CD4-positive, alpha-beta T cell (primary cell): ENCODE data around the gene STK32B. TPM values are rescaled to one million over a fixed set of nuclear protein-coding genes. Genes with fewer than 3 reads are reported as not detected.

Experiments used
- ATAC-seq: fragments of 200-7000 bp; cut with Tn5 transposase; one replicate; pipeline ENCODE4 v1.10.0; 2022; ENCODE audit warnings: mild to moderate bottlenecking; ENCODE audit not compliant: poor library complexity
- CTCF ChIA-PET: fragments of 350-600 bp; sonication (Branson Sonifier 250); formaldehyde crosslinking; loops from one replicate; lab custom pipeline; 2021; ENCODE audit warnings: antibody characterized with exemption, inconsistent platforms; lab: Charles Lee
- POLR2A ChIA-PET: fragments of 350-600 bp; sonication (Branson Sonifier 250); formaldehyde crosslinking; loops from one replicate; lab custom pipeline; 2021; ENCODE audit warnings: antibody characterized with exemption, inconsistent platforms; lab: Charles Lee
- DNase-seq, 14 experiments: peaks; one replicate each; pipeline ENCODE4 v3.0.0-alpha.2; 2013 to 2020; ENCODE audit warnings: mixed read lengths in 2 of 14
- H3K27ac ChIP-seq, 2 donors: one replicate each; pipeline versions ENCODE4 v1.5.1 to v1.7.0; 2013; ENCODE audit warnings: low read length in 2 of 2, low read depth in 1 of 2, mild to moderate bottlenecking in 1 of 2
- H3K27me3 ChIP-seq, 2 experiments: 1 replicate in 1 of 2; 2 replicates in 1 of 2; pipeline versions ENCODE4 v1.6.1 to v1.7.0; 2013; ENCODE audit warnings: low read length in 2 of 2, control low read depth in 1 of 2, mild to moderate bottlenecking in 1 of 2, moderate library complexity in 1 of 2; ENCODE audit not compliant: insufficient read depth in 2 of 2, control insufficient read depth in 1 of 2
- H3K36me3 ChIP-seq: one replicate; pipeline ENCODE4 v1.6.1; 2013; ENCODE audit warnings: low read length, control low read depth; ENCODE audit not compliant: insufficient read depth
- H3K4me1 ChIP-seq: one replicate; pipeline ENCODE4 v1.6.1; 2013; ENCODE audit warnings: low read length, control low read depth; ENCODE audit not compliant: insufficient read depth
- H3K4me3 ChIP-seq: one replicate; pipeline ENCODE4 v1.5.1; 2013; ENCODE audit warnings: mild to moderate bottlenecking, low read length, moderate library complexity
- H3K9me3 ChIP-seq, 2 experiments: 1 replicate in 1 of 2; 2 replicates in 1 of 2; pipeline versions ENCODE4 v1.6.1 to v1.7.0; 2013; ENCODE audit warnings: low read length in 2 of 2, mild to moderate bottlenecking in 2 of 2, control low read depth in 1 of 2, moderate library complexity in 1 of 2; ENCODE audit not compliant: control insufficient read depth in 1 of 2, insufficient read depth in 1 of 2
- H3K27ac Mint-ChIP-seq: one replicate; pipeline ENCODE4 v1.8.0; 2020; ENCODE audit warnings: mixed read lengths
- H3K27me3 Mint-ChIP-seq: one replicate; pipeline ENCODE4 v1.8.0; 2021; ENCODE audit warnings: mixed read lengths
- H3K36me3 Mint-ChIP-seq: one replicate; pipeline ENCODE4 v1.8.0; 2021; ENCODE audit warnings: low read depth, mixed read lengths
- H3K4me1 Mint-ChIP-seq: one replicate; pipeline ENCODE4 v1.8.0; 2021; ENCODE audit warnings: low read depth, mixed read lengths
- H3K4me3 Mint-ChIP-seq: one replicate; pipeline ENCODE4 v1.8.0; 2020; ENCODE audit warnings: mild to moderate bottlenecking, mixed read lengths
- H3K9me3 Mint-ChIP-seq: one replicate; pipeline ENCODE4 v1.8.0; 2020; ENCODE audit warnings: mixed read lengths
- CTCF ChIP-seq: fragments of 200-600 bp; IDR thresholded peaks from one replicate; pipeline ENCODE4 v1.8.0; 2022; ENCODE audit warnings: antibody characterized with exemption, mild to moderate bottlenecking
- intact Hi-C, 2 experiments: fragments of 100-400 bp; cut with DNase I in 1 of 2; cut with micrococcal nuclease in 1 of 2; formaldehyde crosslinking; loops; one replicate each; pipeline versions ENCODE4 v1.15.1 to v1.9.0; 2023 to 2025; cut with DNase I, micrococcal nuclease
- total RNA-seq, 174 experiments: library from RNA in 2 of 174; stranded (reverse) in 2 of 174; gene quantifications; one replicate each; pipeline ENCODE4 v1.2.3 and lab custom pipeline; 2021 to 2026

STK32B gene
- total RNA-seq, 2 experiments from 2014 or later: not detected

DNA sequence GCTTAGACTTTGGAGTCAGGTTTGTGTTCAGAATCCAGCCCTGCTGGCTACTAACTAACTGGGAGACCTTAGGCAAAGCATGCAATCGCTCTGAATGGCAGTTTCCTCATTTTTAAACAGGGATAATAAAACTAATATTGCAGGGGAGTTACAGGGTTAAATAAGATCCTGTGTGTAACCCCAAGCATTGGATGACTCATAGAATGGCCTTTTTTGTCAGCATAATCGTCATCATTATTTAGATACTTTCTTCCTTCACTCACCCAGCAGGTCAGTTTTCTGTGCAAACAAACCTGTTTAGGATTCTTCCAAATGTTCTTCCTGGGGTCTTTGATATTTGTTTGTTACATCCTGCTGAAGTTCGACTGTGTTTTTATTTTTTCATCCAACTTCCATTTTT is 448.9 kb downstream of the STK32B start:
- Mint-ChIP-seq H3K4me1 (no peaks in the 10 kb centered on the region), H3K4me3 (no peak overlapping the region), H3K27me3 (peaks cover 5% of the 10 kb centered on the region), H3K36me3 (no peaks in the 10 kb centered on the region), H3K9me3 (no peaks in the 10 kb centered on the region), H3K27ac (no peak overlapping the region)
- Histone ChIP-seq H3K4me1 (no peaks in the 10 kb centered on the region), H3K27ac (no peak overlapping the region), H3K27me3 (no peaks in the 10 kb centered on the region), H3K9me3 (peaks cover 0 to 11% of the 10 kb centered on the region in 2 experiments), H3K36me3 (no peaks in the 10 kb centered on the region), H3K4me3 (no peak overlapping the region)
- no peak for TF ChIP-seq CTCF
- ATAC-seq (no peak), DNase-seq (no peak)
- CTCF ChIA-PET: no interaction called here
- POLR2A ChIA-PET: no interaction called here
- intact Hi-C loops: no loop called here

DNA sequence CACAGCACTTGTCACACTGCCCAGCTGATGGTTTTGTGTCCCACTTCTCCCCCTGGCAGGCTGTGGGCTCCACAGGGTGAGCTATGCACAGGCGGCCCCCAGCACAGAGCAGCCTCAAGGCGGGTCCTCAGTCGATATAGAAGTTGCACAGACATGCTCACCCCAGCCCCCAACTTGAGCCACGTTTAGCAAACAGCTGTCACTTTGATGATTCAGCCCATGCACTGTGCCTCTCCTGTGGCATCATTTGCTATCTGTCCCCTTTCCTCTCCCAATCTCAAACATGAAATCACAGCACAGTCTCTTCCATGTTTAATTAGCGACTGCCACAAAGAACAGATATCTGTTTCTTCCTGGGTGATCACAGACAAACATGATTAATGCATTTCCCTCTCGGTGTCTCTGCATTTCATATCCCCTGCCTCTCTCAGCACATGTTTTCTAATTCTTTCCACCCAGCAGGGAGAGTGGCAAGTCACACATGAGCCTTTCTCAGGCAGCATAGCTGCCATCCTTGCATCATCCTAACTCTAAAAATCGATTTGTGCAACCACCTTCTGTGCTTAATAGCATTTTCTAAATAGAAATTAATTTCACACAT is 452.2 kb downstream of the STK32B start:
- no peak for TF ChIP-seq CTCF
- Mint-ChIP-seq H3K4me1 (no peaks in the 10 kb centered on the region), H3K36me3 (no peaks in the 10 kb centered on the region), H3K27me3 (peaks cover 15% of the 10 kb centered on the region), H3K4me3 (no peak overlapping the region), H3K27ac (no peak overlapping the region), H3K9me3 (no peaks in the 10 kb centered on the region)
- Histone ChIP-seq H3K27ac (no peak overlapping the region), H3K9me3 (peaks cover 0 to 14% of the 10 kb centered on the region in 2 experiments), H3K4me1 (no peaks in the 10 kb centered on the region), H3K36me3 (no peaks in the 10 kb centered on the region), H3K27me3 (no peaks in the 10 kb centered on the region), H3K4me3 (no peak overlapping the region)
- intact Hi-C loops: no loop called here
- ATAC-seq (no peak), DNase-seq (no peak)
- POLR2A ChIA-PET: no interaction called here
- CTCF ChIA-PET: no interaction called here

DNA sequence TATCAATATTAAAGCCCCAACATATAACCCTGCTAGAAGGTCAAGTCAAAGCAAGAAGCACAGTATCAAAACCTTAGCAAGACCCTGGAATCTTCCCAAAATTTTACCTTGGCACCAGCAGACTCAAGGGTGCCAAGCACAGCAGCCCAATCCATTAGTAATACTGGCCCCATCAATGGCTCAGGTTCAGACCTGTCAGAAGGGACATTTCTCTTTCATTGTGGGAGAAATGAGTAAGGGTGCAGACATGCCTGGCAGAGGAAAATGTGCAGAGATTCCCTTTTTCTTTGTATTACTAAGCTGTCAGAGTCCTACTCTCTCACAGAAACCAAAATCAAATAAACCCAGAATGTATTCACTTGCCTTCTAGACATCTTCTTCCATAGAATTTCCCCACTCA is 453.2 kb downstream of the STK32B start:
- H3K27ac ChIP-seq: no peak overlapping the region
- no peaks in the 10 kb centered on the region for H3K36me3 Mint-ChIP-seq
- peaks cover 15% of the 10 kb centered on the region for H3K27me3 Mint-ChIP-seq
- CTCF ChIA-PET: no interaction called here
- no peak overlapping the region for H3K27ac Mint-ChIP-seq
- H3K36me3 ChIP-seq: no peaks in the 10 kb centered on the region
- POLR2A ChIA-PET: no interaction called here
- no peaks in the 10 kb centered on the region for H3K4me1 Mint-ChIP-seq
- DNase-seq (no peak), ATAC-seq (no peak)
- H3K27me3 ChIP-seq: no peaks in the 10 kb centered on the region
- TF ChIP-seq CTCF: no peak
- intact Hi-C loops: no loop called here
- no peak overlapping the region for H3K4me3 ChIP-seq
- H3K4me1 ChIP-seq: no peaks in the 10 kb centered on the region
- no peak overlapping the region for H3K4me3 Mint-ChIP-seq
- H3K9me3 Mint-ChIP-seq: no peaks in the 10 kb centered on the region
- H3K9me3 ChIP-seq: peaks cover 0 to 8% of the 10 kb centered on the region in 2 experiments
